A549 treated with RU486 at 1 μM for 4 hours (cell line): Measurements from ENCODE around the gene SPATS2L. TPM values are rescaled to one million over a fixed set of nuclear protein-coding genes. Genes with fewer than 3 reads are reported as not detected.

ENCODE experiments used
- total RNA-seq: library from RNA; stranded (reverse); fragments of 200-300 nt; extraction: Qiagen RNA extraction; gene quantifications from 5 replicates; pipeline ENCODE4 v1.2.3, GENCODE V29; 2022; ENCODE audit warnings: low read depth

The SPATS2L gene
- total RNA-seq = 130 to 141 TPM (median 133 TPM) in 5 replicates

GRCh38 chr2:200306196-200306930 lies at the start of gene SPATS2L:
SPATS2L (plus strand) TSS chr2:200306693; CDS start chr2:200389245, 82,552 bp downstream.

DNA sequence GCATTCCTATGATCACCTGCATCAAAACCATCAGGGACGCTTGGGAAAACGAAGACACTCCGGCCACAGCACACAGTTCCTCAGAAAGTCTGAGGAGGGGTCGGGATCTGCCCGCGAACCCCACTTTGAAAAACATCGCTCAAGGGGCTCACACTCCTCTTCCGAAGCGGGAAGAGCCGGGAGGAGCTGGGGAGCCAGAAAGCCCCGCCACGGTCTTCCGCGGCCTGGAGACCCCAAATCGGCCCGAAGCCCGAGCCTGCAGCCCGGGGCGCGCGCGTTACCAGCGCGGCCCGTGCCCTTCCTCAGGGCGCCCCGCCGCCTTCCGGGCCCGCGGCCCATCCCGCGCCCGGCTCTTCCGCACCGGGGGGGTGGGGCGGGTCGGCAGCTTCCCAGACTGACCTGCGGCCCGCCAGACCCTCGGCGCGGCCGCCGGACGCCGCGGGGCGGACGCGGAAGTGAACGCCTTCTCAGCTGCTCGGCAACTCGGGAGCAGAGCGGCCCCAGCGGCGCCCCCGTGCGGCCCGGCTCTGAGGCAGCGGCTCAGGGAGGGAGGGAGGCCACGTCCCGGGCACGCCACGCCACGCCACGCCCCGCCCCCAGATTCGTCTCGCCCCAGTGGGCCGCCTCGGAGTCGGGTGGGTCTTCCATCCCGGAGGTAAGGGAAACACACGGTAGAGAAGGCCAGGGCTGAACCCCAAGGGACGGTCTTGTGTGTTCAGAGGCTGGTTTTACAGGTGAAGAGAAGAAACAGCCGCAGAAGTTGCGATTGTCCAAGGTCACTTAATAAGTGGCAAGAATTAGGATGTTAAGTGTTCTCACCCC lies 203.3 kb downstream of the SPATS2L start, which contains the start of gene KCTD18:
TSS of gene KCTD18 (minus strand) at position 457 of the 822 bp plus-strand sequence. CDS start 3,052 bp downstream, outside the sequence.

DNA sequence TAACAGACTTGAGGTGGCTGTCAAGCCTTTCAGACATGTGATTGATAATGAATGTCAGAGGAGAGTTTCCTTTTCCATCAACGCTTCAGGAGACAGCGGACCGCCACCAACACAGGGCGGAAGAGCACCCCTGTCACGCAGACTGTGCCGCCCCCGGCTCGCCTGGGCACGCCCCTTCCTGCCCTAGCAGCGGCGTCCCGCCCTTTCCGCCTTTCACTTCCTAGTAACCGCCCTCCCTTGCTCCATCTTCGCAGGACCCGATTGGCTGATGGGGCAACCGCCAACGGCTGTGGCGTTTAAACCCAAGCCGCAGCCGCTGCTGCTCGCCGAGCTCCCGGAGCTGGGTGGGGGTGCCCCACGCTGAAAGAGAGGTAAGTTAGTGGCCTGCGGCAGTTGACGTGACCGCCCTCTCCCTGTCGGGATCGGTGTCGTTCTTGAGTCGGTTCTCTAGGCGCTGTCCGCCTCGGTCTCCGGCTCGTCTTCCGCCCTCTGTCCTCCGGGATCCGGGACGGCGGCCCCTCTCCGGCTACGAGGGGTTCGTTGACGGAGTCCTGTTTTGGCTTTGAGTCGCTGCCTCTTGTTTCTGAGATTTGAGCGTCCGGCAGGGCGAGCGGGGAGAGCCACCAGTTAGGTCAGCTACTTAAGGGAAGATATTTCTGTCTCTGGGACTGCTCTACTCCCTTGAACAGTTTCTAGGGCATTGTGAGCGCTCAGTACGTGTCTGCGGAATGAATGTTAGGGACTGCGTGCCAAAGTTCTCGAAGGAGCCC lies 219.6 kb downstream of the SPATS2L start, which contains the start of gene SGO2:
TSS of gene SGO2 (plus strand) at position 326 of the 770 bp plus-strand sequence. CDS start 6,769 bp downstream, outside the sequence.

Other genes starting within 250 kb of the SPATS2L start
- gene KCTD18, start 203.4 kb downstream of the SPATS2L start, total RNA-seq = 8.9 to 11.6 TPM (median 9.4 TPM) in 5 replicates
- 4.0 to 16.4 TPM (median 14.5 TPM) in 5 replicates for gene SGO2, start 219.5 kb downstream of the SPATS2L start, total RNA-seq